Measurements from ENCODE around the gene CALCOCO2. TPM values are rescaled to one million over a fixed set of nuclear protein-coding genes. Genes with fewer than 3 reads are reported as not detected.

Gene CALCOCO2
- total RNA-seq, 1 experiment from 2014 or later, result 23.1 TPM

DNA sequence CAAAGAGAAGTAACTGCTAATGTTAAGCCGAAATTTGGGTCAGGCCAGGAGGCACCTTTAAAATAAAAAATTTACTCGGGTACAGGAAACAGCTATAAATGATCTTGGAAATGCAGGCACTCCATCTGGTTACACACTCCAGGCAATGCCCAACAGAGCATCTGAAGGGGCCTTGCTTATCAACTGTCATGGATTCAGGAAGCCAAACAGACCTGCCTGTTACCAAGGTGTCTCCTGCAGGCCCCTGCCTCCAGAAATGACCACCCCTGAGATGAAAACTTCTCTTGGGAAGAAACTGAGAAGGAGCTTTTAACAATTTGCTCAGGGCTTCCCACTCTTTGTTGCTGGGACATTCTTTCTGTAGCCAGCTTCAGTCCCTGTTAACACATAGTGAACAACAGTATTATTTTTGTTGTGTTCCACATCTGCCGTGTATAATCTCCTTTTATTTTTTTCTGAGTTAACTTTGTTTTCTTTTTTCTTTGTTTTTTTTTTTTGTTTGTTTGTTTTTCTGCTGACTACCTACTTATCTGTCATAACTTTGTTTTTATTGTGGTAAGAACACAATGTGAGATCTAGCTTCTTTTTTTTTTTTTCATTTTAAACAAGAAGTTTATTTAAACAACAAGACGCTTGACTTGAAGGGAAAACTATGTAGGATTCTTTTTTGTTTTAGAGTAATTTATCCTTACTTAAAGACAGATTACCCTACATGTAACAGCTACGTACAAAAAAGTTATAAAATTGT, 43.0 kb downstream of the CALCOCO2 start:
- Histone ChIP-seq H3K4ac (ENCODE audit: low read depth, low read length) (no peak overlapping the region), H3K18ac (ENCODE audit: insufficient read length, low read depth, low read length) (no peak overlapping the region)
- H3K4me1 Mint-ChIP-seq, result peaks cover 9 to 10% of the 10 kb centered on the region in 2 experiments

More for the DNA sequence above, 43.0 kb downstream of the CALCOCO2 start:
- Histone ChIP-seq H3K4me2 (ENCODE audit: insufficient read depth, insufficient read length, low read length) (no peak overlapping the region), H3K9ac (ENCODE audit: extremely low read depth, insufficient read length, low read length) (no peak overlapping the region), H2BK5ac (ENCODE audit: insufficient read length, low read length) (no peak overlapping the region), H3K27me3 (ENCODE audit: insufficient read depth, low read length) (no peaks in the 10 kb centered on the region), H4K20me1 (ENCODE audit: control insufficient read depth, insufficient read depth, insufficient read length) (no peaks in the 10 kb centered on the region), H3K27ac (ENCODE audit: insufficient read length, low read depth, low read length) (no peak overlapping the region), H2BK20ac (ENCODE audit: low read depth, low read length, poor library complexity, severe bottlenecking) (no peak overlapping the region), H2BK15ac (ENCODE audit: low read depth, low read length) (no peak overlapping the region), H3T11ph (ENCODE audit: low read length) (no peak overlapping the region), H2AFZ (ENCODE audit: low read length) (no peak overlapping the region), H3K79me1 (ENCODE audit: insufficient read depth, low read depth, low read length, poor library complexity, severe bottlenecking) (no peaks in the 10 kb centered on the region), H3K23me2 (ENCODE audit: insufficient read length, low read depth, low read length, poor library complexity, severe bottlenecking) (no peaks in the 10 kb centered on the region), H3K56ac (ENCODE audit: insufficient read length, low read depth, low read length) (no peak overlapping the region), H4K8ac (replicated peaks; ENCODE audit: insufficient read length, low read depth, low read length) (no peak overlapping the region), H4K5ac (ENCODE audit: insufficient read length, low read depth, low read length) (no peak overlapping the region), H3K9me3 (ENCODE audit: control insufficient read depth, low read depth, low read length) (no peaks in the 10 kb centered on the region), H3K14ac (ENCODE audit: insufficient read depth, low read length) (no peak overlapping the region), H4K91ac (ENCODE audit: insufficient read length, low read depth, low read length) (no peak overlapping the region), H2BK12ac (ENCODE audit: insufficient read length, low read depth, low read length) (no peak overlapping the region), H2BK120ac (ENCODE audit: low read depth, low read length, poor library complexity, severe bottlenecking) (no peak overlapping the region), H3K23ac (ENCODE audit: insufficient read length, low read depth, low read length) (no peak overlapping the region), H3K4me1 (ENCODE audit: insufficient read depth, low read length) (no peaks in the 10 kb centered on the region; the same call in 1 of the 2 replicates), H3K79me2 (ENCODE audit: insufficient read depth, low read length) (no peaks in the 10 kb centered on the region), H2AK5ac (ENCODE audit: insufficient read length, low read length) (no peak overlapping the region)
- Mint-ChIP-seq H3K27ac (no peak overlapping the region), H3K9me3 (no peaks in the 10 kb centered on the region), H3K4me3 (no peak overlapping the region), H3K36me3 (ENCODE audit: insufficient read depth in 1 of 3, low read depth in 3 of 3) (no peaks in the 10 kb centered on the region), H3K27me3 (ENCODE audit: low read depth) (peaks cover 21% of the 10 kb centered on the region)
- TF ChIP-seq, protein P1, sequence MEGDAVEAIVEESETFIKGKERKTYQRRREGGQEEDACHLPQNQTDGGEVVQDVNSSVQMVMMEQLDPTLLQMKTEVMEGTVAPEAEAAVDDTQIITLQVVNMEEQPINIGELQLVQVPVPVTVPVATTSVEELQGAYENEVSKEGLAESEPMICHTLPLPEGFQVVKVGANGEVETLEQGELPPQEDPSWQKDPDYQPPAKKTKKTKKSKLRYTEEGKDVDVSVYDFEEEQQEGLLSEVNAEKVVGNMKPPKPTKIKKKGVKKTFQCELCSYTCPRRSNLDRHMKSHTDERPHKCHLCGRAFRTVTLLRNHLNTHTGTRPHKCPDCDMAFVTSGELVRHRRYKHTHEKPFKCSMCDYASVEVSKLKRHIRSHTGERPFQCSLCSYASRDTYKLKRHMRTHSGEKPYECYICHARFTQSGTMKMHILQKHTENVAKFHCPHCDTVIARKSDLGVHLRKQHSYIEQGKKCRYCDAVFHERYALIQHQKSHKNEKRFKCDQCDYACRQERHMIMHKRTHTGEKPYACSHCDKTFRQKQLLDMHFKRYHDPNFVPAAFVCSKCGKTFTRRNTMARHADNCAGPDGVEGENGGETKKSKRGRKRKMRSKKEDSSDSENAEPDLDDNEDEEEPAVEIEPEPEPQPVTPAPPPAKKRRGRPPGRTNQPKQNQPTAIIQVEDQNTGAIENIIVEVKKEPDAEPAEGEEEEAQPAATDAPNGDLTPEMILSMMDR (conservative IDR thresholded peaks at IDR 0.05), result no peak
- DNase-seq, result no peak
- no CpG with 5 or more reads among the region's 5 CpGs for WGBS (ENCODE audit: extremely low coverage, insufficient read length, low lambda C conversion rate)
